Measurements from ENCODE around the gene HEXD. TPM values are rescaled to one million over a fixed set of nuclear protein-coding genes. Genes with fewer than 3 reads are reported as not detected.

HEXD gene
- total RNA-seq, 4 donors from 2014 or later: 15.9 to 53.7 (median 39.8) TPM

- intact Hi-C loops (cut with DNase I; ENCODE audit: low total_unique reads): no loop called here
- Histone ChIP-seq H3K4me3 (no peak overlapping the region), H3K4me1 (peaks cover 0 to 5% of the 10 kb centered on the region in 2 donors), H3K27me3 (peaks cover 0 to 8% of the 10 kb centered on the region in 2 donors), H3K9me3 (no peaks in the 10 kb centered on the region), H3K36me3 (no peaks in the 10 kb centered on the region), H3K27ac (no peak overlapping the region)
- TF ChIP-seq POLR2A (IDR thresholded peaks at IDR 0.05): no peak
- TF ChIP-seq, protein P1, sequence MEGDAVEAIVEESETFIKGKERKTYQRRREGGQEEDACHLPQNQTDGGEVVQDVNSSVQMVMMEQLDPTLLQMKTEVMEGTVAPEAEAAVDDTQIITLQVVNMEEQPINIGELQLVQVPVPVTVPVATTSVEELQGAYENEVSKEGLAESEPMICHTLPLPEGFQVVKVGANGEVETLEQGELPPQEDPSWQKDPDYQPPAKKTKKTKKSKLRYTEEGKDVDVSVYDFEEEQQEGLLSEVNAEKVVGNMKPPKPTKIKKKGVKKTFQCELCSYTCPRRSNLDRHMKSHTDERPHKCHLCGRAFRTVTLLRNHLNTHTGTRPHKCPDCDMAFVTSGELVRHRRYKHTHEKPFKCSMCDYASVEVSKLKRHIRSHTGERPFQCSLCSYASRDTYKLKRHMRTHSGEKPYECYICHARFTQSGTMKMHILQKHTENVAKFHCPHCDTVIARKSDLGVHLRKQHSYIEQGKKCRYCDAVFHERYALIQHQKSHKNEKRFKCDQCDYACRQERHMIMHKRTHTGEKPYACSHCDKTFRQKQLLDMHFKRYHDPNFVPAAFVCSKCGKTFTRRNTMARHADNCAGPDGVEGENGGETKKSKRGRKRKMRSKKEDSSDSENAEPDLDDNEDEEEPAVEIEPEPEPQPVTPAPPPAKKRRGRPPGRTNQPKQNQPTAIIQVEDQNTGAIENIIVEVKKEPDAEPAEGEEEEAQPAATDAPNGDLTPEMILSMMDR (IDR thresholded peaks at IDR 0.05): no peak
- DNase-seq: no peak
Measured at GRCh38 chr17:82382933-82383255, 35.3 kb upstream of the HEXD start.

DNA sequence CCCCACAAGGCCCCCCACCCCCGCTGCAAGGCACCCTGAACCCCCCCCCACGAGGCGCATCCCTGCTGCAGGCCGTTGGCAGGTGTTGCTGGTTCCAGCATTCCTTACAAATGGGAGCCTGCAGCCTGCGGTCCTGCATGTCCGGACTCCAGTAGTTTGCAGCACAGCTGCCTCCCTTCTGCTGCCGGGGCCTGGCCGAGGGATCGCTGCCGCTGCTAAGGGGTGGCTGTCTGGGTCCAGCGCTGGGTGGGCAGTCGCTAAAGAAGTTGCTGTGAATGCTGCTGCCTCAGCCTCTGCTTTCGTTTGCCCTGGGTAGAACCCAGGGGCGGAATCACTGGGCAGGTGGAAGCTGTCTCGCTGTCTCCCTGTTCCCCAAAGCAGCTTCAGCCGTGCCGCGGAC is 34.7 kb upstream of the HEXD start:
- no peak for TF ChIP-seq POLR2A (IDR thresholded peaks at IDR 0.05)
- TF ChIP-seq, protein P1 (IDR thresholded peaks at IDR 0.05): no peak
- H3K9me3 ChIP-seq: no peaks in the 10 kb centered on the region
- H3K27ac ChIP-seq: no peak overlapping the region
- intact Hi-C loops (cut with DNase I; ENCODE audit: low total_unique reads): no loop called here
- peaks cover 0 to 5% of the 10 kb centered on the region in 2 donors for H3K4me1 ChIP-seq
- no peaks in the 10 kb centered on the region for H3K36me3 ChIP-seq
- no peak for DNase-seq
- peaks cover 0 to 6% of the 10 kb centered on the region in 2 donors for H3K27me3 ChIP-seq
- no peak overlapping the region for H3K4me3 ChIP-seq

- intact Hi-C loops (cut with DNase I; ENCODE audit: low total_unique reads): no loop called here
- Histone ChIP-seq H3K4me1 (peaks cover 0 to 5% of the 10 kb centered on the region in 2 donors), H3K36me3 (no peaks in the 10 kb centered on the region), H3K27ac (no peak overlapping the region), H3K27me3 (no peaks in the 10 kb centered on the region), H3K9me3 (no peaks in the 10 kb centered on the region), H3K4me3 (no peak overlapping the region)
- DNase-seq: no peak
- TF ChIP-seq POLR2A (IDR thresholded peaks at IDR 0.05): no peak
- TF ChIP-seq, protein P1 (IDR thresholded peaks at IDR 0.05): no peak
Measured at GRCh38 chr17:82384051-82384729, 34.0 kb upstream of the HEXD start.

DNA sequence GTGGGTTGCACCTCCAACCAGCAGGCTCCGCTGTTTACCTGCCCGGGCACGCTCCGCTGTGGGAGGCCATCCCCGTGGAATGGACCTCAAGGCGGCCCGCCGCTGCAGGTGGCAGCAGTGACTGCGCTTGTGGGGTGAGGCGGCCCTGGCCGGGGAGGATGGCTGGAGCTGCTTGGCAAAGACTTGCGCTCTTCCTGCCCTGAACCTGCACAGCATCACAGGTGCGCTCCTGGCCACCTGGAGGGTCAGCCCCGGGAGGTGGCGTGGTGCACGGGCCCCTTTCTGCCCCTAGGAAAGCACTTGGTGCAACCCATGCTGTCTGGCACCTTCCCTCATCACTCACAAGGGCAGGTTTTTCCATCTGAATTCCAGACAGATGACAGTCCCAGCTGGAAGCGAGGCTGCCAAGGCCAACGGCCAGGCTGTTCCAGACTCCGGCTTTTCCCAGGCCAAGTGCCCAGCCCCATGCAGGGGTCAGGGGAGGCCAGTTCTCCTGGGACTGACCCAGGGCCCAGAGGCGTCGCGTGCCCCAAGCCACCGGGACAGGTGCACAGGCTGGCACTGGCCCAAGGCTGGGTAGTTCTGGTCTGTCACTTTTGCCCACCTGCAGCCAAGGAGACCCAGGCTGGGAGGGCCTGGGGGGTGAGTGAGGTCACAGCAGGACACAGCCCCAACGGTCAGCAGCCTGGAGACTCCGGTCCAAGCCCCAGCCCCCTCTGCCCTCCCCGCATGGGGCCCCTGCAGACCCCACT is 33.2 kb upstream of the HEXD start:
- Histone ChIP-seq H3K9me3 (no peaks in the 10 kb centered on the region), H3K27ac (no peak overlapping the region), H3K36me3 (no peaks in the 10 kb centered on the region), H3K27me3 (no peaks in the 10 kb centered on the region), H3K4me3 (no peak overlapping the region), H3K4me1 (peaks cover 0 to 5% of the 10 kb centered on the region in 2 donors)
- intact Hi-C loops (cut with DNase I; ENCODE audit: low total_unique reads): no loop called here
- no peak for DNase-seq
- no peak for TF ChIP-seq POLR2A (IDR thresholded peaks at IDR 0.05)
- TF ChIP-seq, protein P1 (IDR thresholded peaks at IDR 0.05): no peak

DNA sequence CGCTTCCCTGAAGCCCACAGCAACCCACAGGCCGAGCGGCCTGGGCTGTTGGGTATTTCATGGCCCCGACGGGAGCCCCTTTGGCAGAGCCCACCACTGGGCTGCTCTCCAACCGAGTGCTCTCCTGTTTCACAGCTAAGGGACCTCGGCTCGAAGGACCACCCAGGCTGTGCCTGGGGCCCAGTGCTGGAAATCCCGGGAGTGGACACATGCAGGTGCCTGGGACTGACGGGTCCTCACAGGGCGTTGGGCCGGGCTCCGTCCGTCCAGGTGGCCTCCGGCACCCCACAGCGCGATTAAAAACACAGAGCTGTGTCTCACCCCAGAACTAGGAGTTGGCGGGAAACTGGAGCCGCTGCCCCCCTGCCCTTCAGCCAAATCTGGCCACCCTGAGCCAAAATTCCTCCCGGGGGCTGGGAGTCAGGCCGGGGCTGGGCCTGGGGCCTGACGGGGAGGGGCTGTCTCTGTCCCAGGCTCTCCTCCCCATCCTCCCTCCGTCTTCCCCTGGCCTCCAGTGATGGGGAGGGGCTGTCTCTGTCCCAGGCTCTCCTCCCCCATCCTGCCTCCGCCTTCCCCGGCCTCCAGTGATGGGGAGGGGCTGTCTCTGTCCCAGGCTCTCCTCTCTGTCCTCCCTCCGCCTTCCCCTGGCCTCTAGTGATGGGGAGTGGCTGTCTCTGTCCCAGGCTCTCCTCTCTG is 32.4 kb upstream of the HEXD start:
- peak overlapping the region in 1 of 2 donors; percentile 54 for H3K27ac ChIP-seq
- intact Hi-C loops (cut with DNase I; ENCODE audit: low total_unique reads): no loop called here
- no peak for DNase-seq
- no peak overlapping the region for H3K4me3 ChIP-seq
- H3K4me1 ChIP-seq: peaks cover 0 to 5% of the 10 kb centered on the region in 2 donors
- no peak for TF ChIP-seq POLR2A (IDR thresholded peaks at IDR 0.05)
- TF ChIP-seq, protein P1 (IDR thresholded peaks at IDR 0.05): no peak
- H3K9me3 ChIP-seq: no peaks in the 10 kb centered on the region
- no peaks in the 10 kb centered on the region for H3K27me3 ChIP-seq
- no peaks in the 10 kb centered on the region for H3K36me3 ChIP-seq

Data from uterus (tissue), 4 donors.